ENCODE measurements around the gene STPG1.

DNA sequence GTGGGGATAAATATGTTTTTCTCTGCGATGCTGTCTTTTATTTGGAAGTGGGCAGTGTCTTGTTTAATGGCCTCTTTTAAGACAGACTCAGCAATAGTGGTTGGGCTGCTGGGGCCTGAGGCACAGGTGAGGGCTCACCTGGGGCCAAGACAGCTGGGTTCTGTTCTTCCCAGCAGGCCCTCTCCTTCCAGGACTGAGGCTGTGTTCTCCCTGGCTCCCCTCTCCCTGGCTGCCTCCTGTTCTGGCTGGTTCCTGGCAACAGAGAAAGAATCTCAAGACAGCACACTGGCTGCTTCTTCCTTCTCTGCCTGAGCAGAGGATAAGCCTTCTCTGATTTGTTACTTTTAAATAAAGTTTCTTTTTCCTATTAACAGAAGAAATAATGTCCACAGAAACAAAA, 101.8 kb downstream of the STPG1 start:
- TF ChIP-seq, protein P1, sequence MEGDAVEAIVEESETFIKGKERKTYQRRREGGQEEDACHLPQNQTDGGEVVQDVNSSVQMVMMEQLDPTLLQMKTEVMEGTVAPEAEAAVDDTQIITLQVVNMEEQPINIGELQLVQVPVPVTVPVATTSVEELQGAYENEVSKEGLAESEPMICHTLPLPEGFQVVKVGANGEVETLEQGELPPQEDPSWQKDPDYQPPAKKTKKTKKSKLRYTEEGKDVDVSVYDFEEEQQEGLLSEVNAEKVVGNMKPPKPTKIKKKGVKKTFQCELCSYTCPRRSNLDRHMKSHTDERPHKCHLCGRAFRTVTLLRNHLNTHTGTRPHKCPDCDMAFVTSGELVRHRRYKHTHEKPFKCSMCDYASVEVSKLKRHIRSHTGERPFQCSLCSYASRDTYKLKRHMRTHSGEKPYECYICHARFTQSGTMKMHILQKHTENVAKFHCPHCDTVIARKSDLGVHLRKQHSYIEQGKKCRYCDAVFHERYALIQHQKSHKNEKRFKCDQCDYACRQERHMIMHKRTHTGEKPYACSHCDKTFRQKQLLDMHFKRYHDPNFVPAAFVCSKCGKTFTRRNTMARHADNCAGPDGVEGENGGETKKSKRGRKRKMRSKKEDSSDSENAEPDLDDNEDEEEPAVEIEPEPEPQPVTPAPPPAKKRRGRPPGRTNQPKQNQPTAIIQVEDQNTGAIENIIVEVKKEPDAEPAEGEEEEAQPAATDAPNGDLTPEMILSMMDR (IDR thresholded peaks at IDR 0.05), result no peak
- TF ChIP-seq POLR2AphosphoS5 (IDR thresholded peaks at IDR 0.05) (no peak), POLR2A (IDR thresholded peaks at IDR 0.05) (no peak), EP300 (IDR thresholded peaks at IDR 0.05) (no peak)
